HUES64 (cell line): ENCODE measurements around the gene FOXG1.

Experiments used
- H3K27ac ChIP-seq: 2 replicates; pipeline ENCODE4 v1.7.0; 2013; ENCODE audit warnings: low read depth, low read length, inconsistent platforms
- H3K27me3 ChIP-seq: 2 replicates; pipeline ENCODE4 v1.6.1; 2013; ENCODE audit warnings: mild to moderate bottlenecking, low read length; ENCODE audit not compliant: insufficient read depth
- H3K36me3 ChIP-seq: 2 replicates; pipeline ENCODE4 v1.6.1; 2013; ENCODE audit warnings: mild to moderate bottlenecking, low read length; ENCODE audit not compliant: insufficient read depth
- H3K4me1 ChIP-seq: 2 replicates; pipeline ENCODE4 v1.6.1; 2013; ENCODE audit warnings: mild to moderate bottlenecking, low read length, moderate library complexity; ENCODE audit not compliant: insufficient read depth
- H3K4me3 ChIP-seq: 2 replicates; pipeline ENCODE4 v1.5.1; 2013; ENCODE audit warnings: mild to moderate bottlenecking, low read length, moderate library complexity
- H3K9ac ChIP-seq: 2 replicates; pipeline ENCODE4 v1.6.1; 2013; ENCODE audit warnings: mild to moderate bottlenecking, low read depth, low read length
- H3K9me3 ChIP-seq: 2 replicates; pipeline ENCODE4 v1.6.1; 2013; ENCODE audit warnings: low read depth, low read length; ENCODE audit not compliant: insufficient read depth
- WGBS: fragments of 150-250, 120-280 bp; methylation state at CpG from one replicate; pipeline ENCODE4 v1.1.7; 2013; ENCODE audit warnings: missing lambda C conversion rate; 5-methylcytosine and 5-hydroxymethylcytosine counted together

FOXG1 gene

GRCh38 chr14:28762955-28763326 is 3.6 kb upstream of the FOXG1 start:
- H3K4me1 ChIP-seq = peaks cover 30% of the 10 kb centered on the region
- H3K27me3 ChIP-seq = peaks cover 92% of the 10 kb centered on the region
- H3K27ac ChIP-seq = no peak overlapping the region
- WGBS = 17% methylated on average over 2 of the region's 3 CpGs
- no peak overlapping the region for H3K4me3 ChIP-seq
- no peak overlapping the region for H3K9ac ChIP-seq
- no peaks in the 10 kb centered on the region for H3K9me3 ChIP-seq
- H3K36me3 ChIP-seq = no peaks in the 10 kb centered on the region

- peaks cover 92% of the 10 kb centered on the region for H3K27me3 ChIP-seq
- peak overlapping the region; percentile 28; the same call in 1 of the 2 replicates for H3K4me3 ChIP-seq
- WGBS = under 1% methylated on average over 3 of the region's 4 CpGs
- H3K27ac ChIP-seq = no peak overlapping the region
- no peaks in the 10 kb centered on the region for H3K36me3 ChIP-seq
- no peak overlapping the region for H3K9ac ChIP-seq
- H3K9me3 ChIP-seq = no peaks in the 10 kb centered on the region
- H3K4me1 ChIP-seq = peaks cover 24% of the 10 kb centered on the region
These were observed 2.8 kb upstream of the FOXG1 start for GRCh38 chr14:28763751-28764256.

- no peak overlapping the region for H3K27ac ChIP-seq
- no peak overlapping the region for H3K9ac ChIP-seq
- peaks cover 92% of the 10 kb centered on the region for H3K27me3 ChIP-seq
- no peaks in the 10 kb centered on the region for H3K36me3 ChIP-seq
- H3K4me1 ChIP-seq = peaks cover 20% of the 10 kb centered on the region
- H3K9me3 ChIP-seq = no peaks in the 10 kb centered on the region
- 2% methylated on average over 16 of the region's 16 CpGs for WGBS
- peak overlapping the region; percentile 53; the same call in 1 of the 2 replicates for H3K4me3 ChIP-seq
These were observed 2.1 kb upstream of the FOXG1 start for GRCh38 chr14:28764257-28765160.

- no peaks in the 10 kb centered on the region for H3K36me3 ChIP-seq
- peaks cover 17% of the 10 kb centered on the region for H3K4me1 ChIP-seq
- peak overlapping the region; percentile 53 for H3K4me3 ChIP-seq
- peaks cover 92% of the 10 kb centered on the region for H3K27me3 ChIP-seq
- no peaks in the 10 kb centered on the region for H3K9me3 ChIP-seq
- H3K9ac ChIP-seq = peak overlapping the region; percentile 48; the same call in 1 of the 2 replicates
- H3K27ac ChIP-seq = no peak overlapping the region
- WGBS = 2% methylated on average over 27 of the region's 27 CpGs
These were observed 1.3 kb upstream of the FOXG1 start for GRCh38 chr14:28765169-28765830.

GRCh38 chr14:28765831-28766468 is 637 bp upstream of the FOXG1 start:
- Histone ChIP-seq H3K9me3 (no peaks in the 10 kb centered on the region), H3K4me3 (peak overlapping the region; percentile 53), H3K4me1 (peaks cover 17% of the 10 kb centered on the region), H3K27ac (no peak overlapping the region), H3K27me3 (peaks cover 92% of the 10 kb centered on the region), H3K9ac (peak overlapping the region; percentile 48; the same call in 1 of the 2 replicates), H3K36me3 (no peaks in the 10 kb centered on the region)
- under 1% methylated on average over 33 of the region's 33 CpGs for WGBS

GRCh38 chr14:28767030-28767852 is 654 bp downstream of the FOXG1 start:
- under 1% methylated on average over 91 of the region's 100 CpGs for WGBS
- Histone ChIP-seq H3K9ac (no peak overlapping the region), H3K4me3 (peak overlapping the region; percentile 48)

GRCh38 chr14:28767853-28768741 is 1.5 kb downstream of the FOXG1 start:
- 2% methylated on average over 77 of the region's 77 CpGs for WGBS
- H3K36me3 ChIP-seq = no peaks in the 10 kb centered on the region
- peaks cover 92% of the 10 kb centered on the region for H3K27me3 ChIP-seq
- H3K4me3 ChIP-seq = peak overlapping the region; percentile 48
- no peaks in the 10 kb centered on the region for H3K9me3 ChIP-seq
- H3K4me1 ChIP-seq = peaks cover 17% of the 10 kb centered on the region
- H3K9ac ChIP-seq = no peak overlapping the region
- H3K27ac ChIP-seq = no peak overlapping the region

More at GRCh38 chr14:28767030-28767852, 654 bp downstream of the FOXG1 start:
- Histone ChIP-seq H3K27me3 (peaks cover 92% of the 10 kb centered on the region), H3K9me3 (no peaks in the 10 kb centered on the region), H3K27ac (no peak overlapping the region), H3K36me3 (no peaks in the 10 kb centered on the region), H3K4me1 (peaks cover 17% of the 10 kb centered on the region)

- H3K9me3 ChIP-seq = no peaks in the 10 kb centered on the region
- no peak overlapping the region for H3K9ac ChIP-seq
- H3K27me3 ChIP-seq = peaks cover 92% of the 10 kb centered on the region
- WGBS = 55% methylated on average over 3 of the region's 4 CpGs
- H3K27ac ChIP-seq = no peak overlapping the region
- peaks cover 17% of the 10 kb centered on the region for H3K4me1 ChIP-seq
- H3K4me3 ChIP-seq = no peak overlapping the region; the same call in 1 of the 2 replicates
- H3K36me3 ChIP-seq = no peaks in the 10 kb centered on the region
These were observed 2.8 kb downstream of the FOXG1 start for GRCh38 chr14:28769276-28769880.

- WGBS = no CpG with 5 or more reads among the region's 1 CpG
- H3K27me3 ChIP-seq = peaks cover 92% of the 10 kb centered on the region
- no peaks in the 10 kb centered on the region for H3K9me3 ChIP-seq
- no peak overlapping the region for H3K4me3 ChIP-seq
- H3K9ac ChIP-seq = no peak overlapping the region
- H3K36me3 ChIP-seq = no peaks in the 10 kb centered on the region
- no peak overlapping the region for H3K27ac ChIP-seq
- peaks cover 10% of the 10 kb centered on the region for H3K4me1 ChIP-seq
These were observed 3.5 kb downstream of the FOXG1 start for GRCh38 chr14:28770061-28770460.
